GM19397 (cell line): ENCODE results near the gene EPPIN.

Experiments used
- ATAC-seq: cut with Tn5 transposase; IDR thresholded peaks from one replicate; pipeline ENCODE4 v1.9.1; 2021; ENCODE audit warnings: mild to moderate bottlenecking, moderate library complexity; ENCODE audit not compliant: unreplicated experiment

The EPPIN gene

DNA sequence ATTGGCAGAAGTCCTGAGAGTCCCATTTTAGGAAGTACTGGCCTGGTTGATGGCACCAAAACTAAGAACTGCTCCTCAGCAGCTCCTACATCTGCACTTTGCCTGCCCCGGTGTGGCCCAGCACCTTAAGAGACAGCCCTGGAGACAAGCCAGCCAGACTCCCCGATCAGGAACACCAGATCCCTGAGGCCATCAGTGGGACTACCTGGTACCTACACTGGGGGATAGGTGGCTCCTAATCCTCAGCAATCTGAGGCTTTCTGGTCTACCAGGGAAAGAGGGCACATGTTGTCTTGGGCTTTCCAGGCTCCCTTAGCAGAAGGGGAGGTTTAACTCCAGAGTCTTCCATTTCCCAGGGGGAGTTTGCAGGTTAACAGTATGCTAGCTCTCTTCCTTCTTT, 7.8 kb downstream of the EPPIN start, which contains the start of gene WFDC6:
Gene WFDC6, minus strand, starts transcription at position 101 of the 400 bp plus-strand sequence. Its CDS starts 75 bp downstream, at position 26.
- ATAC-seq = no peak

DNA sequence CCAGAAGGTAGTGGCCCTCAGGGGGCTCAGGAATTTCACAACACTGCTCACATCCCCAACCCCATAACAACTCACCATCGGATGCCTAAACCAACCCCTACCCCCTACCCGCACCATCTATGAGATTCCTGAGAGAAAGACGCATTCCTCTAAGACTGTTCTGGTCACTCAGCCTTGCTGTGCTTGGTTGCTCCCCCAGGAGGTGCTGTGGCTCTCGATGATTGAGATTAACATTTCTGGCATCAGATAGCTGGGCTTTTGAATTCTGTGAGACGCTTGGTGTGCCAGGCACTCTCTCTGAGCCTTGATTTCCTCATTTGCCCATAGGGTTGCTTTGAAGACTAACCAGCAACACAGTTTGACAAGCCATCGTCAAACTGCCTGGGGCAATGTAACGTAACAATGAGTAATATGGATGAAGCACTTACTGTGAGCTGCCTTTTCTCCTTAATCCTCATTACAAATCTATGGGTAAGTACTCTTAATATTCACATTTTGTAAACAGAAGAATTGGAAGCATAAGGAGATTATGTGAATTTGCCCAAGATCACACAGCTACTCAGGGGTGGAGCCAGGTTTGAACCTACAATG, 8.9 kb downstream of the EPPIN start:
- no peak for ATAC-seq

DNA sequence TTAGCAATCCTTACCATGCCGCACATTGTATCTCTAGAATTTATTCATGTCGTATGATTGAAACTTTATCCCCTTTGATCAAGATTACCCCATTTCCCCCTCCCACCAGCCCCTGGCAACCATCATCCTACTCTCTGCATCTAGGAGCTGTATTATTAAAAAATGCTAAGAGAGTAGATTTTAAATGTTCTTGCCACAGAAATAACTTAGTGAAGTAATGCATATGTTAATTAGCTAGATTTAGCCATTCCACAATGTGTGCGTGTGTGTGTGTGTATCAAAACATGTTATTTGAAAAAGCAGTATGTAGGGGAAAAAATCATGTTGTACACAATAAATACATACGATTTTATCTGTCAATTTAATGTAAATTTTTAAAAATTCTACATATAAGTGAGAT, 19.9 kb downstream of the EPPIN start:
- ATAC-seq = no peak

DNA sequence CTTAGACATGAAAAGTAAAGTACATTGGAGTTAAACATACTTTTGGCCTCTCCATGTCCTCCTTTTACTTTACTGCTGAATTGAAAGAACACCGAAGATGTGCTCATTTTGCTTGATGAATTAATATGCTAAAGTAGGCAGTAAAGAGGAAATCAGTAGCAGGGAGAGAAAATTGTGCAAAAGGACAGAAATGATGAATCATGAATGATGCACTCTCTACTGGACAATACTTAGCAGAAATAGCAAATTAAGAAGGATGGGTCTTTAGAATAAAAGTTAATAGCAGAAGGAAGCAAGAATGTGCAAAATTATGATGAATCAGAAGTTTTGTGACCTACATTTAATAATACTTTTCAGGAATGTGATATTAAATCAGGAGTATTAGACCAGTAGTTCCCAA, 23.4 kb downstream of the EPPIN start:
- no peak for ATAC-seq

DNA sequence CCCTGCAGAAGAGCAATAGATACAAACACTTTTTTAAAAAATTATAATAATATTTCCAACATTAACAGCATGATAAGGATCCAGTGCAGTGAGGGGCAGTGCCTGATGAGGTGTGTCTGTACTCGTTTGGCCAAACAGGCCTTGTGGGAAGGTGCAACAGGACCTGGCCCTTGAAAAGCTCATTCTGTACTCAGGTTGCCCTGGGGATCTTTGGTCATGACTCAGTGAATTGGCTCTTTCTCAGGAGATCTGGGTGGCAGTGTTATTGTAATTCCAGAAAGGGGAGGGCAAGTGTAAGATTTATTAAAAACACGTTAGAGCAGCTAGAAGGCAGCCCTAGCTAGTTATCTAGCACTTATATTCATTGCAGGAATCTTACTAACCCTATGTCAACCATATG, 28.9 kb downstream of the EPPIN start:
- ATAC-seq = no peak

DNA sequence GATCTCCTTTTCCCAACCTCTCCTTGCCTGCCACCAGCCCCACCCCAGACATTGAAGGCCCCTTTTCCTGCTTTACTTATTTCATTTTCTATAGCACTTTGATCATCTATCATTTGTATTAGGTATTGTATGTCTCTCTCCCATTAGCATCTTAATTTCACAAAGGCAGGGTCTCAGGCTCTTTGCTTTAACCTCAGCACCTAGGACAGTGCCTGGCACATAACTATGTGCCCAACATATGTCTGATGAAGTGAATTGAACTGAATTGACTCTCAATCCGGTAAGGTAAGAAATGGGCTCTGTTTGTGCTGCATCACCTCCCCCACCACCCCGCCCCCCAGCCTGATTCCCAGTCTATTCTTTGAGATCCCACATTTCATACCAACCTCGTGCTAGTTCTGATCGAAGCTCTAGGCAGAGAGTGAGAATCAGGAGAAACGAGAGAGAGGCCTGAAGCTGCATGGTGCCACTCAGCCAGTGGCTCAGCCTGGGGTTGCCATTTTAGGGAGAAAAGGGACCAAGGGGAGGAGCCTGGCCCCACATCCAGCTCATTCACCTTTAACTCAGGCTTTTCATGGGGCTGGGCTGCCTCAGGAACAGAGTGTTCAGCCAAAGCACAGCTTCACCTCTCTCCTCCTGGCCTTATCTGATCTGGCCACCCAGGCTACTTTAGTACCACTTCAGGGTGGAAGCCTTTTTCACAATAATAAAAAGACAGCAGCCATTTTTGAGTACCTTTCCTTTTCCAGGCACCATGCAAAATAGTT, 31.9 kb downstream of the EPPIN start, which contains the start of gene SPINT3:
Gene SPINT3, minus strand, starts transcription at position 476 of the 767 bp plus-strand sequence. Its CDS starts 14 bp downstream, at position 462.
- no peak for ATAC-seq

DNA sequence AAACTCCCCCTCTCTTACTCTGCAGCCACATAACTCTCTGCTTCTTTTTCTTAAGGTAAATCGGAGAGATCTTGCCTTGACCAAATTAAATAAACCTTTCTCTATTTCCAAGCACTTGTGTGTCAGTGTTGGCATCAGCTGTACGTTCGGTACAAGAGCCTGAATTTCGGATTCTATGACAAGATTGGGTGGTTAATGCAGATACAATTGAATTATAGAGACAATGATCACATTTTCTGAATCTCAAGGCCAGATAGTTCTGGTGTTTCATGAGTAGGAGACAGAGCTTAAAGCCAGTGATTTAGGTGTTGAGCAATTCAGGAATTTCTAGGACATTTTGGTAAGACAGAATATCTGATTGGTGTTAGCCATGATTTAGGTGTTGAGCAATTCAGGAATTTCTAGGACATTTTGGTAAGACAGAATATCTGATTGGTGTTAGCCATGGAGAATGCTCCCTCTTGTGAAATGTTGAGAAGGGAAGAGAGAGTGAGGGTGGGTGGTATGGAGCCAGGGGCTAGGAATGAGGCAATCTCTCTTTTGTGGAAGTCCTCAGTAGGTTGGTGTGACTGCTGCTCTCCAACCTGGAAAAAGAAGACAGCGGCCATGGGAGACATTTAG, 36.8 kb downstream of the EPPIN start:
- no peak for ATAC-seq

DNA sequence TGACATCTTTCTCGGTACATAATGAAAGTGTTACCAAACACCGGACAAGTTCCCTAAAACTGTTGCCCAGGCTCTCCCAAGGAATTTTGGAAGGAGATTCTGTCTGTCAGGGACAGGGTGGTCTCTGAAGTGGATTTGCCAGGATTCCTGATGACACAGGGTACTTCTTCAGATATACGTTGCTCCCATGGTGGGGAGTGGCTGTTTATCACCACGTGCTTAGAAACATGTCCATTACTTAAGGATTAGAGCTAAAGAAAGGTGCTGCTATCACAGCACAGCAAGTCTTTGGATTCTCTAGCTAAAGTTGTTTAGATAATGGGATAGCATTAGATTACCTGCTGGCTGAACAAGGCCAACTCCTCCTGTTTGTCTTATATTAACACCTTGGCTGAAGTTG, 38.1 kb downstream of the EPPIN start:
- ATAC-seq = no peak

DNA sequence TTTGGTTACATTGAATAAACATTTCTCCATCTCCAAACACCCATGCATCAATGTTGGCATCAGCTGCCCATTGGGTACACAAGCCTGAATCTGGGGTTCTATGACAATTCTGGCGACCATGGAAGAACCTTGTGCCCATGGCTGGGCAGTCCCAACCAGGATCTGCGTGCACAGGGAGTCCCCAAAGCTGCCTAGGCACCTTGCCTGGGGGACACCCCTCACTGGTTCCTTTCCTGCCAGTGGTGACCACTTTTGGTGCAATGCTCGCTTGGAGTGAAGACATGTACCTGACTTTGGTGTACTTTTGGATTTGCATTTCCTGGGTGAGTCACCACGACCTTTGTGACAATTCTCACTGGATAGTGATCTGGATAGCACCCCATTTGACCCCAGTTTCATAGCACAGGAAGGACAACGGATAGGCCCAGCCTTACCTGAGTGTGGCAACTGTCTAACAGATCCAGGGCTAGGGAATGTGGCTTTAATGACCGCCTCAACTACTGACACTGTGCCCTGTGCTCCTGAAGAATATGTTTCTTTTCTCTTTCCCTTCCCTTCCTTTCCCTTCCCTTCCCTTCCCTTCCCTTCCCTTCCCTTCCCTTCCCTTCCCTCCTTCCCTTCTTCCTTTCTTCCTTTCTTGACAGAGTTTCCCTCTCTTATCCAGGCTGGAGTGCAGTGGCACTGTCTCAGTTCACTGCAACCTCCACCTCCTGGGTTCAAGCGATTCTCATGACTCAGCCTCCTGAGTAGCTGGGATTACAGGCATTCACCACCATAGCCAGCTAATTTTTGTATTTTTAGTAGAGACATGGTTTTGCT, 38.9 kb downstream of the EPPIN start:
- ATAC-seq = no peak

DNA sequence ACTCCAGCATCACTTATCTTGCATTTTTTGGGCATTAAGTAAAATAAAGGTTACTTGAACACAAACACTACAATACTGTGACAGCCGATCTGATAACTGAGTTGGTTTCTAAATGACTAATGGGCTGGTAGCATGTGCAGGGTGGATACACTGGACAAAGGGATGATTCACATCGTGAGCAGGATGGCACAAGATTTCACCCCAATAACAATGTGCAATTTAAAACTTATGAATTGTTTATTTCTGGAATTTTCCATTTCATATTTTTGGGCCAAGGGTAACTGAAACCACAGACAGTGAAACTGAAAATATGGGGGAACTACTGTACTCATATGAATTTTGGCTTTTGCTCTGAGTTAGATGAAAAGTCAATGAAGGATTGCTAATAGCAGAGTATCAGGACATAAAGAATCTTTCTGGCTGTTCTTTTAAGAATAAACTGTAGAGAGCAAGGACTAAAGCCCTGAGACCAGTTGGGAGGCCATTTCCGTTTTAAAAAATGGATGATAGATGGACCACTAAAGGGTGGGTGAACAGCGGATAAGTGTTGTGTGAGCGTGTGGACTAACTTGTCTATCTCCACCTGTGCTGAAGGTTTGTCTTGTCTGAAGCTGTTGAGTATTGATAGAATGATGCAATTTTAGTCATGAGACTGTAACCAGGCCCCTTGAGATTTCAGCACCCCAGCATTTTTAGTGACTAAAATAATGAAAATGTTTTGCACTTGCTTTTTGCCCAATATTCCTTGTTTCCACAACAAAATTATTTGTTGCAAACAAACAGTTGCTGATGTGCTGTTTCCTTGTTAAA, 40.0 kb downstream of the EPPIN start:
- ATAC-seq = no peak

DNA sequence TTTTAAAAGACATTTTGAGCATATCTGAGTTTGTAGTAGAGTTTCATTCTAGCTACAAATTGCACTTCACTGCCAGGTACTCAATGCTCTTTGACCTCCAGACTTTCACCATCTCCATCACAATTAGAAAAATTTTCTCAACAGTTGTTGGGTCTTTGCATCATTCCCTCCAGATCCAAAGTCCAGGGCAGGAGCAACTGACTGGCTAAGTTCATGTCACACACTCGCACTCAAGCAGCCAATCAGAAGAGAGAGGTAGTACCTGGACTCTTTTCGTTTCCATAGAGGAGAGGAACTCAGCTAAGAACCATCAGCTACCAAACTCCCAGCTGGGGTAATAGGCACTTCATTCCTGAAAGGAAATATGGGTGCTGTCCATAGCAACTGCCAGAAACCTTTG, 40.8 kb downstream of the EPPIN start:
- ATAC-seq = no peak

DNA sequence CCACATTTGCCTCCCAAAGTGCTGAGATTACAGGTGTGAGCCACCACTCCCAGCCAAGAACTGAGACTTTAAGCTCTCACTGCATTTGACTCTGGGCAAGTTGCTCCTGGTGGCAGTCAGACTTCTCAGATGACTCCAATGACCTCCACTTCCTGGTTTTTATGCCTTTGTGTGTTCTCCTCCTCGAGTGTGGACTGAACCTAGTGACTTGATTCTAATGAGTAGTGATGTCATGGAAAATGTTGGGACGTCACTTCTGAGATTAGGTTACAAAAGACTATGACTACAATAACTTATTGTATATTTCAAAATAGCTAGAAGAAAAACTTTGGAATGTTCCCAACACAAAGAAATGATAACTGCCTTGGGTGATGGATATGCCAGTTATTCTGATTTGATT, 43.8 kb downstream of the EPPIN start:
- no peak for ATAC-seq

DNA sequence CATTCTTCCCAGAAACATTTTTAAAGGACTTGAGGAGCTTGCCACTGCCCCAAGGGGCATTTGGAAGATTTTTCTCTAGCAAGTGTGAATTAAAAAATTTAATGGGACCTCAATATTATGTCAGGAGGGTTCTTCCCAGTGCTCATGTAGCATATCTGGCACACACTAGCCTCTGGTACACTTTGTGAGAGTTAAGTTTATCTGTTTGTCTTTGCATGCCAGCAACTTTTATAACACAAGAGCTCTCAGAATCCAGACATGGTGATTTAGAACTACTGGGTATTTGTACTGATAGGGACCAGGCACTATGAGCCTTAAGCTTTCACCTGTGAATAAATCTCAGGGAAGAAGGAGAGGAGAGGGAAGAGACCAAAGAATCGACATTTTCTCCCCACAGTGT, 44.6 kb downstream of the EPPIN start:
- ATAC-seq = no peak

DNA sequence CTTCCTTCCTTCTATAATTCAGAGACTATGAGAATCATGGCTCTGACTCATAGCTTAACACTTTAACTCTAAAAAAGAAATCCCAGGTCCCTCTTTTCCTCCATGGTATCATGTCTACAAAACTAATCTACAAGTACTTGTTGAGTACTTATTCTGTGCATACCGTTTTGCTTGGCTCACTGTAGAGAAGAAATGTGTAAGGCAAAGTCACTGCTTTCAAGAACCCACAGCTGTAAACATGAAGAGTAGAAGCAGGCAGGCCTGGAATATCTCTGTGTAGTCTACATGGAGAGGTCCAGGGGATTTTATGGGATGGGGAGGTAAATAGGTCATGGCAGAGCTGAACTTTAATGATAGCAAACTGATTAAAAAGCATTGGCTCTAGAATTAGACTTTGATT, 45.6 kb downstream of the EPPIN start:
- no peak for ATAC-seq

DNA sequence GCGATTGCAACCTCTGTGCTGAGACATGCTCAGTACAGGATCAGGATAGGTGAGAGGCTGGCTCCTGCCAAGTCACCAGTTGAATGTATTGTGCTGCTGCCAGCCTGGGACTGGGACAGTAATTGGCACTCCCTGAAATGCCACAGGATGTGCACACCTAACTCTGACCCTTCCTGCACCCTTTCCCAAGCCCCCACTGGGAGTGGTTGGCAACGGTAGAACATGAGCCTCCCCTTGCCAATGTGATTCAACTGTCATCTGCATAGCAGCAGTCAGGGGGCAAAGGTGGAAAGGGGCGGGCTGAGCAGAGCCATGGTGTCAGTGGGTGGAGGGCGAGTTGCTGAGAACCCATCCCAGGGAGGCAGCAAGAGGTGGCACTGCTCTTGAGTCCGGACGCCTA, 47.2 kb downstream of the EPPIN start:
- no peak for ATAC-seq

DNA sequence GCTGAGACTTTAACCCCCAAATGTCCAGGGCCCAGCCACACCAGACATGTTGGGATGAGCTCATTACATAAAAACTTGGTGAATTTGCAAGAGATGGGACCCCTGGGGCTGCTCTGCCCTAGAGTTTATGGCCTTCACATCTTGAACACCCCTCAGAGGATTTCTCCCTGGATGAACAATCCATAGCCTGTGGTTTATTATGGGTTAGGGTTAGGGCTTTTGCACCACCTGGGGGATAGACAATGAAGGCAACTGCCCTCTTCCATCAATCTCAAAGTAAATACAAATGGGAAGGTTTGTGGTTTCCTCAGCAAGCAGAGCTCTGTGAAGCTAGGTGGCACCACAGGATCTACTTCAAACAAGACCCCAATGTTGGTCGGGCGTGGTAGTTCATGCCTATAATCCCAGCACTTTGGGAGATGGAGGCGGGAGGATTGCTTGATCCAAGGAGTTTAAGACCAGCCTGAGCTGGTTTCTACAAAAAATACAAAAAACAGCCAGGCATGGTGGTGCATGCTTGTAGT, 49.2 kb downstream of the EPPIN start:
- no peak for ATAC-seq

DNA sequence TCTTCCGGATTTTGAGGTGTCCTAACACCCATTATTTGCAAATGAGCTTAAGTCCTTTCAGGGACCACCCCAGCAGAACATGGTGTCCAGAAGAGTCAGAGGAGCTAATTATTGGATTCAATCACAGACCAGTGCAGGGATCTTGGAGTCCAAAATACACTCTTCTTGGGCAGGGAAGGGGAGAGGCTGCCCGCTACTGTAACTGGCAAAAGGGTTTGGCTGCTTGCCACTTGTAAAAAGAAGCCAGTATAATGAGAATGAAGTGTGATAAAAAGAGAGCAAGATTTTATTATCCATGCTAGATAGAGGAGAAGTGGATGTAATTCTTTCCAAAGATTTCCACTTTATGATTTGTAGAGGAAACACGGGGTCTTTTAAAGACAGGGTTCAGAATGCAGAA, 51.0 kb downstream of the EPPIN start:
- no peak for ATAC-seq

DNA sequence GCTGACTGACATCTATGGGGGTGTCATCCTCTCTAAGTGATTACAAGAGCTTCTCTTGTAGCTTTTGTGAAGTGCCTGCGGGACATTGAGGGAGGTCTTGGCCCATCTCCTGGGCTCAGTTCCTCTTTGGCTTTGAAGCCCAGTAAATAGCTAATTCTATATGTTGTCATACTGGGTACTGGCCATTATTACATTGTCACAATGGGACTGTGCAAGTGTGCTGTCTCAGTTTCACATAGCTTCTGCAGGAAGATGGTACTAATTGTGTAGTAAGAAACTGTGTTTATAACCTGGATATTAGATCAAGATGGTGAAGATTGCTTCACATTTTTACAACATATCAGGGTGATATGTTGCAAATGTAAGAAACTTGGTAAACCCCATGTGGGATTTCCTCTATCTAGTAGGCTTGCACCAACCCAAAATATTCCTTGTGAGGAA, 51.7 kb downstream of the EPPIN start:
- no peak for ATAC-seq
